HepG2 (cell line): Measurements from ENCODE around the gene RUFY2. TPM values are rescaled to one million over a fixed set of nuclear protein-coding genes. Genes with fewer than 3 reads are reported as not detected.
A peak's percentile ranks its signal among the peaks of the same experiment; 100 is the strongest.

Experiments
- CAMTA2 ChIP-seq: sonication (generic); formaldehyde crosslinking; IDR thresholded peaks from 2 replicates; pipeline ENCODE4 v1.4.0; 2020; ENCODE audit warnings: mild to moderate bottlenecking, missing genetic modification reagents, borderline replicate concordance
- FOXC1 ChIP-seq: sonication (generic); formaldehyde crosslinking; IDR thresholded peaks from 2 replicates; pipeline ENCODE4 v1.8.0; 2022; ENCODE audit warnings: mild to moderate bottlenecking, missing genetic modification reagents, borderline replicate concordance
- HIC2 ChIP-seq: sonication (generic); formaldehyde crosslinking; IDR thresholded peaks from 2 replicates; pipeline ENCODE4 v1.9.0; 2022; ENCODE audit warnings: low read depth, missing genetic modification reagents
- HMG20B ChIP-seq: conservative IDR thresholded peaks from 2 replicates; pipeline ENCODE4 v1.6.1; 2016; ENCODE audit warnings: missing genetic modification reagents, missing compliant biosample characterization
- KAT7 ChIP-seq: IDR thresholded peaks from 2 replicates; pipeline ENCODE4 v1.6.1; 2018; ENCODE audit warnings: borderline replicate concordance, missing compliant biosample characterization
- MED1 ChIP-seq: sonication (generic); formaldehyde crosslinking; IDR thresholded peaks from 2 replicates; pipeline ENCODE4 v1.4.0; 2020; ENCODE audit warnings: missing genetic modification reagents
- MEIS1 ChIP-seq: sonication (generic); formaldehyde crosslinking; IDR thresholded peaks from 2 replicates; pipeline ENCODE4 v1.9.0; 2021; ENCODE audit warnings: mild to moderate bottlenecking, missing genetic modification reagents, moderate library complexity, borderline replicate concordance
- MYPOP ChIP-seq: sonication (generic); formaldehyde crosslinking; IDR thresholded peaks from 2 replicates; pipeline ENCODE4 v1.8.1; 2023; ENCODE audit warnings: mild to moderate bottlenecking, moderate library complexity, missing genetic modification reagents
- POGZ ChIP-seq: sonication (generic); formaldehyde crosslinking; IDR thresholded peaks from 2 replicates; pipeline ENCODE4 v1.4.0; 2020; ENCODE audit warnings: mild to moderate bottlenecking, missing genetic modification reagents
- RBAK ChIP-seq: sonication (generic); formaldehyde crosslinking; IDR thresholded peaks from 2 replicates; pipeline ENCODE4 v1.5.1; 2020; ENCODE audit warnings: mild to moderate bottlenecking, missing genetic modification reagents
- SIX4 ChIP-seq: sonication (generic); formaldehyde crosslinking; IDR thresholded peaks from 2 replicates; pipeline ENCODE4 v1.4.0; 2020; ENCODE audit warnings: missing genetic modification reagents
- SKI ChIP-seq: fragments of 450-650 bp; IDR thresholded peaks from one replicate; pipeline ENCODE4 v1.6.1; 2018; ENCODE audit warnings: mild to moderate bottlenecking; ENCODE audit not compliant: partially characterized antibody
- YEATS2 ChIP-seq: sonication (generic); formaldehyde crosslinking; IDR thresholded peaks from 2 replicates; pipeline ENCODE4 v1.4.0; 2020; ENCODE audit warnings: missing genetic modification reagents, borderline replicate concordance
- ZNF230 ChIP-seq: sonication (generic); formaldehyde crosslinking; IDR thresholded peaks from 2 replicates; pipeline ENCODE4 v1.4.0; 2020; ENCODE audit warnings: mild to moderate bottlenecking, missing genetic modification reagents
- ZNF484 ChIP-seq: sonication (generic); formaldehyde crosslinking; IDR thresholded peaks from 2 replicates; pipeline ENCODE4 v1.5.1; 2020; ENCODE audit warnings: mild to moderate bottlenecking, low read depth, missing genetic modification reagents, borderline replicate concordance
- ZNF850 ChIP-seq: sonication (generic); formaldehyde crosslinking; conservative IDR thresholded peaks from 2 replicates; pipeline ENCODE4 v1.9.0; 2021; ENCODE audit warnings: mild to moderate bottlenecking, missing genetic modification reagents
- polyA plus RNA-seq, 8 experiments: library from polyadenylated mRNA; depleted of rRNA in 3 of 8; stranded (reverse) in 7 of 8; unstranded in 1 of 8; fragments of >200 nt; fragmentation: Illumina TruSeq in 4 of 8; extraction: Trizol in 4 of 8; gene quantifications; 2 replicates each; pipeline versions ENCODE4 v1.2.1 to v1.2.3, GENCODE V29; 2011 to 2016; ENCODE audit warnings: low read depth in 4 of 8, missing spikeins in 1 of 8, mixed read lengths in 1 of 8; ENCODE audit not compliant: insufficient read depth in 1 of 8
- total RNA-seq, 5 experiments: library from RNA; depleted of rRNA; stranded (reverse); fragments of >200 nt; fragmentation: Illumina TruSeq; extraction: Trizol; gene quantifications; 2 replicates each; pipeline ENCODE4 v1.2.3, GENCODE V29; 2016; ENCODE audit warnings: low read depth in 1 of 5
- TF ChIP-seq, protein P1 (sequence below): sonication (generic); formaldehyde crosslinking; IDR thresholded peaks from 2 replicates; pipeline ENCODE4 v1.5.1; 2020; ENCODE audit warnings: mild to moderate bottlenecking, missing genetic modification reagents, moderate library complexity
- TF ChIP-seq, protein P2 (sequence below): sonication (generic); formaldehyde crosslinking; conservative IDR thresholded peaks from 2 replicates; pipeline ENCODE4 v1.8.0; 2022; ENCODE audit warnings: low read depth, missing genetic modification reagents
- TF ChIP-seq, protein P3 (sequence below): sonication (generic); formaldehyde crosslinking; IDR thresholded peaks from 2 replicates; pipeline ENCODE4 v1.4.0; 2020; ENCODE audit warnings: missing genetic modification reagents

Gene RUFY2
- total and polyA plus RNA-seq, 2 of the 13 experiments (the other 11 are each of a cell fraction or from before 2014, with no cell fraction given): 10.1 to 16.1 TPM

DNA sequence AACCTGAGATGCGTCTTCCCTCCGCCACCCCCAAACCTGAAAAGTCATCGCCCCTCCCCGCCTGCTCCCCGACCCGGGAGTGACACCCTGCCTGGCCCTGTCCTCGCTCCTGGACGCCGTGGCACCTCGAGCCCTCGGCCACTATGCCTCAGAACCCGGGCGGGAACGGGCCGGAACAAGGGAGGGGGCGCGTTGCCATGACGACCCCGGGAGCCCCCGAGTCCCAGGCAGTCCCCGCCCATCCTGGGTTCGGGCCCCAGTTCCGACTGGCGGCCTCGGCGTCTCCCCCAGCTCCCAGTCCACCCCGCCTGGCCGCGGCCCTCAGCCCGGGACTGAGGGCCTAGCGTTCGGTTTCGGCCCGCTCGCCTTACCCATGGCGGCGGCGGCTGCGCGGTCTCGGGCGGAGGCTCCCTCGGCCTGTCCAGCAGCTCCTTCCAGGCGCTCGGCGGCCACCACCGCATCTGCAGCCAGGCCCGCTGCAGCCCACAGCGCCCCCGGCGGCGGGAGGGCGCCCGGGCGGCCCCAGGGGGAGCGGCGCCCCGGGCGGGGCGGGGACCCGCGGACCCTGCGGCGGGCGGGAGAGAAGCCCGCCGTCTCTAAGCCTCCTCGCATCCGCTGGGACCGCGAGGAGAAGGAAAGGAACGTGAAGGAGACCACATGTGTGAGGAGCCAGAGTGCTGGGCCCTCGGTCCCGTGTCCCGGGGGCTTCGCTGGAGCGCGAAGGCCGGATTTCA is at the start of gene RUFY2 (continued):
- TF ChIP-seq FOXC1 (CRISPR knock-in tag) (0 out of 2 replicates have a peak, but pooled peaks have one; percentile 58), HMG20B (no peak), MYPOP (CRISPR knock-in tag) (peak; percentile 10; the same call in 1 of the 2 replicates), SIX4 (CRISPR knock-in tag) (no peak), POGZ (CRISPR knock-in tag) (peak; percentile 85), HIC2 (no peak), MEIS1 (CRISPR knock-in tag) (no peak), ZNF484 (CRISPR knock-in tag) (no peak), YEATS2 (CRISPR knock-in tag) (no peak), SKI (peak; percentile 49), MED1 (CRISPR knock-in tag) (peak; percentile 35; the same call in 1 of the 2 replicates), CAMTA2 (no peak), RBAK (CRISPR knock-in tag) (no peak), ZNF230 (CRISPR knock-in tag) (peak; percentile 37; the same call in 1 of the 2 replicates), ZNF850 (CRISPR knock-in tag) (no peak), KAT7 (CRISPR knock-in tag) (no peak)
- TF ChIP-seq, protein P1, sequence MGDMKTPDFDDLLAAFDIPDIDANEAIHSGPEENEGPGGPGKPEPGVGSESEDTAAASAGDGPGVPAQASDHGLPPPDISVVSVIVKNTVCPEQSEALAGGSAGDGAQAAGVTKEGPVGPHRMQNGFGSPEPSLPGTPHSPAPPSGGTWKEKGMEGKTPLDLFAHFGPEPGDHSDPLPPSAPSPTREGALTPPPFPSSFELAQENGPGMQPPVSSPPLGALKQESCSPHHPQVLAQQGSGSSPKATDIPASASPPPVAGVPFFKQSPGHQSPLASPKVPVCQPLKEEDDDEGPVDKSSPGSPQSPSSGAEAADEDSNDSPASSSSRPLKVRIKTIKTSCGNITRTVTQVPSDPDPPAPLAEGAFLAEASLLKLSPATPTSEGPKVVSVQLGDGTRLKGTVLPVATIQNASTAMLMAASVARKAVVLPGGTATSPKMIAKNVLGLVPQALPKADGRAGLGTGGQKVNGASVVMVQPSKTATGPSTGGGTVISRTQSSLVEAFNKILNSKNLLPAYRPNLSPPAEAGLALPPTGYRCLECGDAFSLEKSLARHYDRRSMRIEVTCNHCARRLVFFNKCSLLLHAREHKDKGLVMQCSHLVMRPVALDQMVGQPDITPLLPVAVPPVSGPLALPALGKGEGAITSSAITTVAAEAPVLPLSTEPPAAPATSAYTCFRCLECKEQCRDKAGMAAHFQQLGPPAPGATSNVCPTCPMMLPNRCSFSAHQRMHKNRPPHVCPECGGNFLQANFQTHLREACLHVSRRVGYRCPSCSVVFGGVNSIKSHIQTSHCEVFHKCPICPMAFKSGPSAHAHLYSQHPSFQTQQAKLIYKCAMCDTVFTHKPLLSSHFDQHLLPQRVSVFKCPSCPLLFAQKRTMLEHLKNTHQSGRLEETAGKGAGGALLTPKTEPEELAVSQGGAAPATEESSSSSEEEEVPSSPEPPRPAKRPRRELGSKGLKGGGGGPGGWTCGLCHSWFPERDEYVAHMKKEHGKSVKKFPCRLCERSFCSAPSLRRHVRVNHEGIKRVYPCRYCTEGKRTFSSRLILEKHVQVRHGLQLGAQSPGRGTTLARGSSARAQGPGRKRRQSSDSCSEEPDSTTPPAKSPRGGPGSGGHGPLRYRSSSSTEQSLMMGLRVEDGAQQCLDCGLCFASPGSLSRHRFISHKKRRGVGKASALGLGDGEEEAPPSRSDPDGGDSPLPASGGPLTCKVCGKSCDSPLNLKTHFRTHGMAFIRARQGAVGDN (CRISPR knock-in tag): peak; percentile 79
- TF ChIP-seq, protein P2, sequence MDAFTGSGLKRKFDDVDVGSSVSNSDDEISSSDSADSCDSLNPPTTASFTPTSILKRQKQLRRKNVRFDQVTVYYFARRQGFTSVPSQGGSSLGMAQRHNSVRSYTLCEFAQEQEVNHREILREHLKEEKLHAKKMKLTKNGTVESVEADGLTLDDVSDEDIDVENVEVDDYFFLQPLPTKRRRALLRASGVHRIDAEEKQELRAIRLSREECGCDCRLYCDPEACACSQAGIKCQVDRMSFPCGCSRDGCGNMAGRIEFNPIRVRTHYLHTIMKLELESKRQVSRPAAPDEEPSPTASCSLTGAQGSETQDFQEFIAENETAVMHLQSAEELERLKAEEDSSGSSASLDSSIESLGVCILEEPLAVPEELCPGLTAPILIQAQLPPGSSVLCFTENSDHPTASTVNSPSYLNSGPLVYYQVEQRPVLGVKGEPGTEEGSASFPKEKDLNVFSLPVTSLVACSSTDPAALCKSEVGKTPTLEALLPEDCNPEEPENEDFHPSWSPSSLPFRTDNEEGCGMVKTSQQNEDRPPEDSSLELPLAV: no peak
- TF ChIP-seq, protein P3, sequence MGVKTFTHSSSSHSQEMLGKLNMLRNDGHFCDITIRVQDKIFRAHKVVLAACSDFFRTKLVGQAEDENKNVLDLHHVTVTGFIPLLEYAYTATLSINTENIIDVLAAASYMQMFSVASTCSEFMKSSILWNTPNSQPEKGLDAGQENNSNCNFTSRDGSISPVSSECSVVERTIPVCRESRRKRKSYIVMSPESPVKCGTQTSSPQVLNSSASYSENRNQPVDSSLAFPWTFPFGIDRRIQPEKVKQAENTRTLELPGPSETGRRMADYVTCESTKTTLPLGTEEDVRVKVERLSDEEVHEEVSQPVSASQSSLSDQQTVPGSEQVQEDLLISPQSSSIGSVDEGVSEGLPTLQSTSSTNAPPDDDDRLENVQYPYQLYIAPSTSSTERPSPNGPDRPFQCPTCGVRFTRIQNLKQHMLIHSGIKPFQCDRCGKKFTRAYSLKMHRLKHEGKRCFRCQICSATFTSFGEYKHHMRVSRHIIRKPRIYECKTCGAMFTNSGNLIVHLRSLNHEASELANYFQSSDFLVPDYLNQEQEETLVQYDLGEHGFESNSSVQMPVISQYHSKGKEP (CRISPR knock-in tag): no peak; the same call in 1 of the 2 replicates
